Adipose tissue (tissue), 3 donors: ENCODE data around the gene SLC37A1. TPM values are rescaled to one million over a fixed set of nuclear protein-coding genes. Genes with fewer than 3 reads are reported as not detected.

Experiments used
- H3K27ac ChIP-seq: one replicate; pipeline ENCODE4 v1.5.1; 2013; ENCODE audit warnings: low read depth, low read length
- WGBS, 3 donors: extraction: QIAGEN DNeasy Blood & Tissue Kit; methylation state at CpG; one replicate each; pipeline ENCODE4 v1.1.7; 2013; 5-methylcytosine and 5-hydroxymethylcytosine counted together
- polyA plus RNA-seq, 3 donors: library from polyadenylated mRNA; stranded (reverse); fragments of 200-250 nt; gene quantifications; one replicate each; pipeline ENCODE4 v1.2.3, GENCODE V29; 2013
- donor health status: healthy with polysubstance abuse.
- donor health status: Bipolar disorder and iron deficiency.
- donor health status: healthy.

SLC37A1 gene
- polyA plus RNA-seq, 3 donors = 3.7 to 4.6 (median 4.4) TPM

DNA sequence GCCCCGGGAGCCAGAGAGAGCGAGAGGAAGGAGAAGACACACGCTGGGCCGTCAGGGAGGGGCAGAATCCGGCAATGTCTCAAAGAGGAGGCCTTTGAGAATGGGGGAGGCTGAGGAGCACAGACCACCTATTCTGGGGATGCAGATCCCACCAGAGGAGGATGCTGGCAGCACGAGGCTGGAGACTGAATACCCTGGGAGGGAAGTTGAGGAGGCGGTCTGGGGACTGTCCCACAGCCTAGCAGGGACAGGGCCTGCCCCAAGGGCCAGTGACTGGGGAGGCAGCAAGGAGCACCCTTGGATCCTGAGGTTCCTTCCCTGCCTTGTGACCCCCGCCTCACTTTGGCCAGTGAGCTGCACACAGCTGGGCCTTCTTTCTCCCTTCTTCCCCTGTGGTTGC lies 49.2 kb downstream of the SLC37A1 start:
- WGBS, 3 donors = 84 to 90% (median 89%) methylated on average over 7 to 8 of the region's 8 CpGs

DNA sequence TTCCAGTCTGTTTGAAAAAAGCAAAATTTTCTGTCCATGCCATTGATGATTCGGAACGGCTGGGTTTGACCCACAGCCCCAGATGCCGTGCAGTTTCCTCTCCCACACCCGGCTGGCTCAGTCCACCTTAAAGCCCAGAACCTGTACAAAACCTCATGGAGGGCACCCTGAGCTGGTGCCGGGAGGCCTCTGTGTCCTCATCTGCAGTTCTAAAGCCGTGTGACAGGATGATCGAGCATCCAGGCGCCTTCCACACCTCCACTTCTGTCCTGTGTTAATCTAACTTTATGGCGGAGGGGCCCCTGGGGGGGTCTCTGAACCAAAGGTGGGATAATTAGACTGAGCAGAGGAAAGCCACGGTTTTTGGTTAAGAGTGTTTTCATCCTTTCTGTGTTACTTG lies 49.6 kb downstream of the SLC37A1 start:
- WGBS, 3 donors = 91 to 92% (median 92%) methylated on average over 10 of the region's 10 CpGs
- no peak overlapping the region for H3K27ac ChIP-seq

More for the DNA sequence above, 49.2 kb downstream of the SLC37A1 start:
- no peak overlapping the region for H3K27ac ChIP-seq

DNA sequence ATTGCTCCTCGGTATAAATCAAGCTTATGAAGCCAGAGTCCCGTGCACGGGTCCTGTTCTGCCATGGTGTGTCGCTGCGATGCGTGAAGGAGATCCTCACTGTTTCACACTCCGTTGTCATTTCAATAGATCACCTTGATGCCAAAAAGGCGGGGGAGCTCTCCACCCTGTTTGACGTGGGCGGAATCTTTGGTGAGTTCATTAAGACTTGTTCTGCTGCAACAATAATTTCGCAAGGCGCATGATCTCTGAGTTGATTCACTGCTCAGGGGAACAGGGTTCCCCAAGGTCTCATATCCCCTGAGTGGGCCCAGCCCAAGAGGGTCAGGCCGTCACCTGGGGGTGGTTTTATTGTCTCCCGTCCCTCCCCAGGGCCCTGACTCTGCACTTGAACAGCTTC lies 50.0 kb downstream of the SLC37A1 start:
- no peak overlapping the region for H3K27ac ChIP-seq
- 82 to 89% (median 87%) methylated on average over 14 of the region's 14 CpGs for WGBS, 3 donors

DNA sequence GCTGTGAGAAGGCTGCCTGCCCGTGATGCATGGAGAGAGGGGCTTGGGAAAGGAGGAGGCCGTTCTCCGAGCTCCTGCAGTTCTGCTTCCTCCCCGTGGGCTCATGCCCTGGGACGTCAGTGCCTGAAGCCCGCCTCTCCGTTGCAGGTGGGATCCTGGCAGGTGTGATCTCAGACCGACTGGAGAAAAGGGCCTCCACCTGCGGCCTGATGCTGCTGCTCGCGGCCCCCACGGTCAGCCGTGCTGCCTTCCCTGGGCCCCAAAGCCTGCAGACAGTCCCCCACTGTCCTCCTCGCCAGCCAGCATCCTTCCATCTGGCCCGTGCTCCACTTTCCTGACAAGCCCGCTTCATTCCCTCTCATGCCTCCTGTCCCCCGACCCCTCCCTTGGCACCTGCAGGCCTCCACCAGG lies 50.9 kb downstream of the SLC37A1 start:
- 88 to 94% (median 94%) methylated on average over 14 to 17 of the region's 17 CpGs for WGBS, 3 donors
- H3K27ac ChIP-seq = no peak overlapping the region

DNA sequence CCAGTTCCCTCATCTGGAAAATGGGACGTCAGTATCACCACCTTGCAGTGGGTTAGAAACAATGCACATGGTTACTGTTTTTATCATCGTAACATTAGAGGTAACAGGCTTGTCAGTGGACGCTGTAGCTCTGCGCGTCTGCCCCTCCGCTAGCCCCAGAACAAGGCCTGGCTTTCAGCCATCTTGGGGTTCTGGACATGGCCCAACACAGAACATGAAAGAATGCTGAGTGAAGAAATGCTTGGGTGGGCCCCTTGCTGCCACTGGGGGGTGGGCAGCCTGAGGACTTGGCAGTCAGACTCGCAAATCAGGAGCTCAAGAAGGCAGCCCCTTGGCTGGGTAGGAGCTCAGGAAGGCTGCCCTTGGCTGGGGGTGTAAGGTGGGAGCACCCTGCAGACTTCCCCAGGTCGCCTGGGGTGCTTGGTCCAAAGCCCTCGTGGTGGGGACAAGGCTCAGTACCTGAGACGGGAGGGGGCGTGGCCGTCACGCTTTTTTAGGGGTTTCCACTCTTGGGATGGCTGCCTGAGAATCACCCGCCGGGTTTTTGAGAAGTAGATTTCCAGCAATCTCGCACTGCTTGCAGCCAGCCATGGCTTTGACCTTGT lies 51.7 kb downstream of the SLC37A1 start:
- 89 to 93% (median 92%) methylated on average over 16 of the region's 16 CpGs for WGBS, 3 donors
- H3K27ac ChIP-seq = no peak overlapping the region

- WGBS, 3 donors = 89 to 95% (median 92%) methylated on average over 13 of the region's 13 CpGs
- no peak overlapping the region for H3K27ac ChIP-seq
These were observed 52.4 kb downstream of the SLC37A1 start for GRCh38 chr21:42565886-42566523.

- 91 to 92% (median 92%) methylated on average over 16 of the region's 16 CpGs for WGBS, 3 donors
- no peak overlapping the region for H3K27ac ChIP-seq
These were observed 53.0 kb downstream of the SLC37A1 start for GRCh38 chr21:42566524-42567213.

DNA sequence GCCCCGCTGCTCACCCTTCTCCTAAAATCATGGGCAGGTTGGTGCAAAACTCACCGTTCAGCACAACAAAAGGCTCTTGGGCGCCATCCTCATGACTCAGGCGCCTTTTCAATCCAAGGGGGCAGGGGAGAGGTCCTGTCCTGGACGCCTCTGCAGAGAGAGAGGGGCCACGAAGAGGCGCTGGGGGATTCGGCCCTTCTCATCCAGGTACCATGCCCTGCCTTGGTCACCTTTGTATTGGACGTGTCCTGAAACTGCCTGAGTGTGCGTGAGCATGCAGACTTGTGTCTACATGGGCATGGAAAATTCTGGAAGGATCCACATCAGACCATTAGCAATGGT lies 53.5 kb downstream of the SLC37A1 start:
- H3K27ac ChIP-seq = no peak overlapping the region
- WGBS, 3 donors = 83 to 93% (median 92%) methylated on average over 10 of the region's 10 CpGs

DNA sequence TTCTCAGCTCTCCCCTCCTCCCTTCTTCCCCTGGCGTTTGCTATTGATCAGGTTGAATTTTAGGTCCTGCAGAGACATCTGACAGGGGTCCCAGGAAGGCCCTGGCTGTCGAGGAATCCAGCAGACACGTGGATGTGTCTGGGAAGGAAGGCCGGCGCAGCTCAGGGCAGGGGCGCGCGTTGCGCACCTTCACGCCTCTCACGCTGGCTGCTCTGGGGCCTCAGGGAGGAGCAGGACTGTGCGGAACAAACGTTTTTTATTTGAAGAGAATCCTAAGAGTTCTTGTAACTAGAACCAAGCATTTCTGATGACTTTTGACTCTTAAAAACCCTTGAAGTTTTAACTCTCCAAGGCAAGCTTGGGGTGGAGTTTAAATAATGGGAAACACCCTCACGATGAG lies 54.2 kb downstream of the SLC37A1 start:
- 81 to 92% (median 88%) methylated on average over 14 of the region's 14 CpGs for WGBS, 3 donors
- H3K27ac ChIP-seq = no peak overlapping the region

DNA sequence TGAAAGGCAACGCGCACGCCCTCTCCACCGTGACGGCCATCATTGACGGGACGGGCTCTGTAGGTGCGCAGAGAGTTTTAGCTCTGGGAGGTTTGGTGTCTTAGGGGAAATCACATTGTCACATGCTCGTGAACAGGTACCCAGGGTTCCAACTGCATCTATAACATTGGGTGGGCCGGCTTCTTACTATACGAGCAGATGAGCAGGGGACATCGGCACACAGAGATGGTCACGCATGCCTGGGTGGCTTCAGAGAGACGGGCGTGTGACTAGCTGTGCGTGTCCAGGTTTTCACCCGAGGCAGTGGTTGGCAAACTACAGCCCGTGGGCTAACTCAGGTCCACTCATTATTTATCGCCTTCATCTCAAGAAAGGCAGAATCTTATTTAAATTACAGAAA lies 54.7 kb downstream of the SLC37A1 start:
- 96 to 97% (median 96%) methylated on average over 19 of the region's 19 CpGs for WGBS, 3 donors
- no peak overlapping the region for H3K27ac ChIP-seq

- H3K27ac ChIP-seq = no peak overlapping the region
- 84 to 94% (median 92%) methylated on average over 31 to 35 of the region's 35 CpGs for WGBS, 3 donors
These were observed 55.4 kb downstream of the SLC37A1 start for GRCh38 chr21:42568866-42569731.

GRCh38 chr21:42569732-42570301 lies 56.2 kb downstream of the SLC37A1 start:
- no peak overlapping the region for H3K27ac ChIP-seq
- WGBS, 3 donors = 86 to 95% (median 93%) methylated on average over 26 to 31 of the region's 31 CpGs

DNA sequence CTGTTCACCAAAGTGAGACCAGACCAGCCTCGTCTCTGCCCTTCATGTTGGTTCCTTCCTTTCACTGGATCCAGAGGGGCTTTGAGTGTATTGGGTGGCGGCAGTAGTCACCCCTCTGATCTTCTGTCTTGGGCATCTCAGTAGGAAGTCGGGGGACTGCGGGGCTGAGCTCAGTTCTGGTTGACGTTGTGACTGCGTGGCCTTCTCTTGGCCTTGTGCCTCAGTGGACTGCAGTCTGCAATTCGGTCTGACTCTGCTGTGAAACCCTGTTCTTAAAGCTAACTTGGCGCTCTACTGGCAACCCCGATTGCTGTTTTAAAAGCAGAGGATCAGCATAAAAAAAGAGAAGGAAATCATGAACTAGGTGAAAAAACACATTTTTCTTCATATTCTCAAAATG lies 56.7 kb downstream of the SLC37A1 start:
- no peak overlapping the region for H3K27ac ChIP-seq
- 88 to 90% (median 88%) methylated on average over 9 of the region's 9 CpGs for WGBS, 3 donors

DNA sequence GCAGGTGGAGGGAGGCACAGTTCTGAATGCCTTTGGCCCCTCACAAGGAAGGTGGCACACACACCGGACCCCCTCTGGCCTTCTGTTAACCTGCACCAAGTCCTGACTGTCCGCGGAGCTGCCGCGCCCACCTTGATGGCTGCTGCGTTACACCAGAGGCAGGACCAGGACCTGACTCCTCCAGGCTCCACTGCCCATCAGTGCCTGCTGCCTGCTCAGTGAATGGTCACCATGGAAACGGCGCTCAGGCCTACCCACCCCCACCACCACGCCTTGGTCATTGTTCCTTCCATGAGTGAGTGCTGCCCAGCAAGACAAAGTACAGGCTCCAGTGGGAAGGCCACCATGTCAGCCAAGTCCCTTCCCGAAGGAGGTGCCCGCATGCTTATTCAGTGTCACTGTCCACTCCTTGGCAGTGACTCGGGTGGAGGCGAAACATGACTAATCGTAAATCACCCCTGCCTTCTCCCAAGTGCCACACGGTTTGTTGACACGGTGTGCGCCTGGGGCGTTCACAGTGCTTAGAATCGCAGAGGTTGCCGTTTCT lies 57.3 kb downstream of the SLC37A1 start:
- H3K27ac ChIP-seq = no peak overlapping the region
- WGBS, 3 donors = 76 to 88% (median 86%) methylated on average over 20 of the region's 20 CpGs

DNA sequence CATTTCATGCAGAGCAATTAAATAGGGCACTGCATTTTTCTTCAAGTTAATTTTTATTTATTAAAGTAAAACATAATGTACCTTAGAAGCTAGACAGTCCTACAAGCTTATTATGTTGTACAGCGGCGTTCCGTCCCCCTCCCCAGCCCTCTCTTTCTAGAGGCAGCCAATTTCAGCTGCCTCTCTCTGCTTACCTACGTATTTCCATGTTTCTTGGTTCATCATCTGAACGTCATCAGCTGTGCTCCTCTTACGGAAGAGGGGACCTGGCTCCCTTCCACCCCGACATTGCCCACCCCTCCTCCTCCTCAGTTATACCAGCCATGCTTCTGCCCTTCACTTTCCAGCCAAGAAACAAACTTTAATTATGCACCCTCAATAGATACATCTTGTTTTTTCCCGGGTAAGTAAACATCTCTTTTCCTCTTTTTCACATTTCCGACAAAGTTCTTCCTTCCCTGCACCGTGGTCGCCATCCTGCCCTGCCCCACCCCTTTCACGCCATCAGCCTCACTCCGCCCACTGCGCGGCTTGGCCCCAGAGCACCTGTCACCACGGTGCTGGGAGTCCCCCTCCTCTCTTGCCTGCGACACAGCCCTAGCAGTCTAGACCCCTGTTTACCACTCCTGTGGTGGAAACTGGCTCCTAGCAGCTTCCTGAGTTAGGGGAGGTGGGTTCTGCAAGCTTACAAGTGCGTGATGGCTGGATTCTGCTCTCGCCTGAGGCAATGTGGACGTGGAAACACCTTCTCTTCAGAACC lies 57.9 kb downstream of the SLC37A1 start:
- H3K27ac ChIP-seq = no peak overlapping the region
- 85 to 88% (median 87%) methylated on average over 20 of the region's 20 CpGs for WGBS, 3 donors

DNA sequence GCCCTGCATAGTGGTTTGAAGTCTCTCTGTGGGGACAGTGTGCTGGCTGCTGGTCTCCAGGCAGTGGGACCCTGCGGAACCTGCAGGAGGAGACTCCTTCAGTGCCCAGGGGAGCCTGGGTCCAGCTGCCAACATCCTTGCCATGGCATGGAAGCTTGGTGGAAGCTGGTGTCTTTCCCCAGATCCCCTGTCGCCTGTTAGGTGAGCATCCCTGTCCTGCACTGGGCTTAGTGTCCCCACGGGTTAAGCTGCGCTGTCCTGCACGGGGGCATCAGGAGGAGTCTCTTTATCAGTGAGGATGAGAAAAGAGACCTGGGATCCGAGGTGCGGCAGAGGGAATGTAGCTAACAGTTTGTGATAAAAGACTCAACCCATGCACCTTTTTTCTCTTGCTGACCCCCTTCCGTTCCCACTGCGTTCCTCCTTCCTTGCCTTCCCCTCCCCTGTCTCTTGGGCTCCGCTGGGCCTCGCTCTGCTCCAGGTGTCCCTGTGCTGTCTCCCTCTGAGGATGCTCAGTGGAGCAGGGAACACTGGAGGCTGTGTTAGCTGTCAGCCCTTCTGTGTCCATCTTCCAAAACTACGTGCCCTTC lies 59.3 kb downstream of the SLC37A1 start:
- H3K27ac ChIP-seq = no peak overlapping the region
- WGBS, 3 donors = 92 to 96% (median 95%) methylated on average over 12 of the region's 12 CpGs

- H3K27ac ChIP-seq = no peak overlapping the region
These were observed 60.8 kb downstream of the SLC37A1 start for GRCh38 chr21:42574234-42575027.

More at GRCh38 chr21:42574234-42575027, 60.8 kb downstream of the SLC37A1 start:
- WGBS, 3 donors = 83 to 90% (median 89%) methylated on average over 7 of the region's 7 CpGs
